Kidney (tissue), 14 donors: ENCODE measurements around the gene S100A13. TPM values are rescaled to one million over a fixed set of nuclear protein-coding genes. Genes with fewer than 3 reads are reported as not detected.

Experiments
- DNase-seq, 5 donors: peaks; one replicate each; pipeline ENCODE4 v3.0.0-alpha.2; 2013 to 2020
- FAIRE-seq: peaks from 2 replicates; lab custom pipeline; 2012; peaks lifted over from hg19 to GRCh38; lab: Jason Lieb, UNC
- H3K27ac ChIP-seq, 2 donors: one replicate each; pipeline ENCODE4 v1.7.0; 2013; ENCODE audit warnings: low read depth in 2 of 2, low read length in 2 of 2, inconsistent platforms in 1 of 2
- H3K27me3 ChIP-seq: one replicate; pipeline ENCODE4 v1.7.1; 2013; ENCODE audit warnings: low read length, inconsistent platforms; ENCODE audit not compliant: control insufficient read depth, insufficient read depth
- H3K36me3 ChIP-seq, 3 donors: one replicate each; pipeline versions ENCODE4 v1.7.0 to v1.7.1; 2013; ENCODE audit warnings: low read length in 3 of 3, control low read depth in 1 of 3, inconsistent platforms in 1 of 3; ENCODE audit not compliant: insufficient read depth in 3 of 3, control insufficient read depth in 2 of 3
- H3K4me1 ChIP-seq, 3 donors: one replicate each; pipeline versions ENCODE4 v1.7.0 to v1.7.1; 2013; ENCODE audit warnings: low read length in 3 of 3, inconsistent platforms in 1 of 3, low read depth in 1 of 3; ENCODE audit not compliant: control insufficient read depth in 2 of 3, insufficient read depth in 2 of 3
- H3K4me3 ChIP-seq, 3 donors: one replicate each; pipeline versions ENCODE4 v1.7.0 to v1.8.1; 2013; ENCODE audit warnings: low read length in 3 of 3, control low read depth in 1 of 3, inconsistent platforms in 1 of 3
- H3K9ac ChIP-seq, 3 donors: one replicate each; pipeline versions ENCODE4 v1.7.0 to v1.7.1; 2013; ENCODE audit warnings: low read length in 3 of 3, control low read depth in 1 of 3, inconsistent platforms in 1 of 3
- H3K9me3 ChIP-seq, 3 donors: one replicate each; pipeline versions ENCODE4 v1.7.0 to v1.7.1; 2013; ENCODE audit warnings: low read length in 3 of 3, control low read depth in 1 of 3, inconsistent platforms in 1 of 3; ENCODE audit not compliant: control insufficient read depth in 2 of 3, insufficient read depth in 1 of 3
- intact Hi-C: fragments of 100-400 bp; cut with DNase I; formaldehyde crosslinking; loops from one replicate; pipeline ENCODE4 v1.11.1; 2022
- polyA plus RNA-seq: library from polyadenylated mRNA; stranded (reverse); fragments of 350-450 nt; fragmentation: Illumina TruSeq; extraction: RNeasy Lipid Tissue Mini Kit (QIAGEN cat#74804); gene quantifications from one replicate; pipeline ENCODE4 v1.2.3, GENCODE V29; 2014; ENCODE audit warnings: low read depth, low replicate concordance; ENCODE audit not compliant: insufficient read depth
- total RNA-seq: library from RNA; stranded (reverse); fragmentation: NEBNext Ultra II Directional; extraction: Animal tissue kit (Norgen Biotek cat#: 25700); gene quantifications from one replicate; pipeline ENCODE4 v1.2.1, GENCODE V29; 2021
- TF ChIP-seq, protein P1 (sequence below): IDR thresholded peaks from 3 replicates; pipeline ENCODE4 v1.5.1; 2012; ENCODE audit warnings: mild to moderate bottlenecking, moderate library complexity, borderline replicate concordance; ENCODE audit not compliant: insufficient read depth; ENCODE audit errors: extremely low read depth
- donor health status: control.
- donor health status: control.
- donor health status: control.
- donor health status: control.
- donor health status: control.
- donor health status: DM: yes; HTN: yes; CAD: no.
- donor health status: Normal renal cell carcinoma (clear cell type).

Gene S100A13
- total and polyA plus RNA-seq, 2 donors from 2014 or later = 225 to 299 TPM

DNA sequence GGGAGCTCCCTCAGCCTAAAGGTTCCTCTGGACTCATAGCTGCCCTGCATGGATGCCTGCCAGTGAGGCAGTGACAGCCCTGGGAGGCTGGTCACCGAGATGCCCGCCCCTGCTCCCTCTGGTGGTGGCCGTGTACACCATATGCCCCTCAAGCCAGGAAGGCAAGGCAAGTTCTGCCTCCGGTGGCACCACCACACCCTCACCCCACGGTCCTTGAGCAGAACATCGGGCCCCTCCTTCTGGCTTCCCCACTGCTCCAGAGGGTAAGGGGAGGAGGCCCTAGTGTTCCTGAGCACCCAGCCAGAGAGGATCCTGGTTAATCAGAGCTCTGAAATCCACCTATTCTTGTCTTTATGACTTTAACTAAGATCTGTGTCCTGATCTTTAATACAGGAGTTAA is 9.6 kb downstream of the S100A13 start:
- no peaks in the 10 kb centered on the region for H3K9me3 ChIP-seq
- no peak for FAIRE-seq
- no peaks in the 10 kb centered on the region for H3K27me3 ChIP-seq
- H3K36me3 ChIP-seq = no peaks in the 10 kb centered on the region
- H3K27ac ChIP-seq = no peak overlapping the region
- TF ChIP-seq, protein P1, sequence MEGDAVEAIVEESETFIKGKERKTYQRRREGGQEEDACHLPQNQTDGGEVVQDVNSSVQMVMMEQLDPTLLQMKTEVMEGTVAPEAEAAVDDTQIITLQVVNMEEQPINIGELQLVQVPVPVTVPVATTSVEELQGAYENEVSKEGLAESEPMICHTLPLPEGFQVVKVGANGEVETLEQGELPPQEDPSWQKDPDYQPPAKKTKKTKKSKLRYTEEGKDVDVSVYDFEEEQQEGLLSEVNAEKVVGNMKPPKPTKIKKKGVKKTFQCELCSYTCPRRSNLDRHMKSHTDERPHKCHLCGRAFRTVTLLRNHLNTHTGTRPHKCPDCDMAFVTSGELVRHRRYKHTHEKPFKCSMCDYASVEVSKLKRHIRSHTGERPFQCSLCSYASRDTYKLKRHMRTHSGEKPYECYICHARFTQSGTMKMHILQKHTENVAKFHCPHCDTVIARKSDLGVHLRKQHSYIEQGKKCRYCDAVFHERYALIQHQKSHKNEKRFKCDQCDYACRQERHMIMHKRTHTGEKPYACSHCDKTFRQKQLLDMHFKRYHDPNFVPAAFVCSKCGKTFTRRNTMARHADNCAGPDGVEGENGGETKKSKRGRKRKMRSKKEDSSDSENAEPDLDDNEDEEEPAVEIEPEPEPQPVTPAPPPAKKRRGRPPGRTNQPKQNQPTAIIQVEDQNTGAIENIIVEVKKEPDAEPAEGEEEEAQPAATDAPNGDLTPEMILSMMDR = peak; percentile 83
- H3K9ac ChIP-seq = no peak overlapping the region
- intact Hi-C loops = no loop called here
- peaks cover 2 to 10% (median 6%) of the 10 kb centered on the region in 3 donors for H3K4me1 ChIP-seq
- DNase-seq = peak in 3 of 5 donors; percentile 66 to 93 (median 80)
- no peak overlapping the region for H3K4me3 ChIP-seq

- peak overlapping the region in 1 of 3 donors; percentile 37 for H3K9ac ChIP-seq
- DNase-seq (peak in 1 of 5 donors; percentile 66), FAIRE-seq (no peak)
- H3K27me3 ChIP-seq = no peaks in the 10 kb centered on the region
- no peaks in the 10 kb centered on the region for H3K9me3 ChIP-seq
- peaks cover 2 to 10% (median 6%) of the 10 kb centered on the region in 3 donors for H3K4me1 ChIP-seq
- TF ChIP-seq, protein P1 = no peak
- peak overlapping the region; percentile 9 to 41 for H3K27ac ChIP-seq
- intact Hi-C loops = no loop called here
- no peaks in the 10 kb centered on the region for H3K36me3 ChIP-seq
- H3K4me3 ChIP-seq = no peak overlapping the region
Measured at GRCh38 chr1:153616917-153617311, 10.4 kb downstream of the S100A13 start.

DNA sequence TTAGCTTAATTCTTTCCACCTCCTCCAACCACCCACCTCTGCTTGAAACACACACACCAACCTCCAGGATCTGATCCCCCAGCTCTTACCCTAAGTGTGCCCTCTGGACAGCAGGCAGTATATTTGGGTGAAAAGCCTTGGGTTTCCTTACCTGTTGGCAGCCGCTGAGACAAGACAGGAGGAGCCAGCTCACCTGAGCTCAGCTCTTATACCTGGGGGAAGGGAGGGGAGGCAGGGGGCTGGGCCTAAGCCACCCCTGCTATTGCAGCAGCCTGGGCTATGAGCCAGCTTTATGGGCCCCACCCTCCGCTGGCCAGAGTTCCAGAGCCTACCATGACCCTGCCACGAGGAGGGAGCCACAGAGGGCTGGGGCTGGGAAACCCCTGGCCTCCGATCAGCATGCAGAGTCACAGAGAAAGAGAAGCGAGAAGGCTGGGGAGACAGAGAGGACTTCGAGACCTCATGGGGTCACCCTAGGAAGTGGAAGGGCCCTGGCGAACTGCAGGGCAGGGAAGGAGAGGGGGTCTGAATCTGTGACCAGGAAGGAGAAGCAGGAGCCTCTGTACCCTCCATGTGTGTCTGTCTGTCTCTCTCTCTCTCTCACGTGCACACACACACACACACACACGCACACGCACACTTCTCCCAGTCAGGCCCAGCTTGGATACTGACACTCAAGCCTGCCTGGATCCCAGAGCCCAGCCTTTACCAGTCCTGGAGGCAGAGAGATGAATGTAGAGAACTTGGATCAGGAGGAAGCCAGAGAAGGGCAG is 11.0 kb downstream of the S100A13 start, which contains the start of gene S100A14:
Gene S100A14 (minus strand): TSS at position 182 of the 773 bp plus-strand sequence. CDS start 467 bp downstream, outside the sequence.
- no peak within 1 kb of the TSS for H3K4me3 ChIP-seq
- no peaks in the 10 kb centered on the region for H3K9me3 ChIP-seq
- TF ChIP-seq, protein P1 = no peak
- FAIRE-seq = no peak
- peak in 1 of 5 donors; percentile 94 for DNase-seq
- intact Hi-C loops = no loop called here
- H3K36me3 ChIP-seq = no peaks in the 10 kb centered on the region
- H3K27me3 ChIP-seq = no peaks in the 10 kb centered on the region
- peak within 1 kb of the TSS; percentile 26 to 41 for H3K27ac ChIP-seq
- peak within 1 kb of the TSS in 2 of 3 donors; percentile 8 to 37 for H3K9ac ChIP-seq
- peaks cover 5 to 14% (median 8%) of the 10 kb centered on the region in 3 donors for H3K4me1 ChIP-seq
